ENCODE data around the gene PIEZO1. TPM values are rescaled to one million over a fixed set of nuclear protein-coding genes. Genes with fewer than 3 reads are reported as not detected.
A peak's percentile ranks its signal among the peaks of the same experiment; 100 is the strongest.

PIEZO1 gene
- total and polyA plus RNA-seq, 9 of the 15 experiments (the other 6 are each of a cell fraction or from before 2014, with no cell fraction given): 3.6 to 432 (median 131) TPM

GRCh38 chr16:88770461-88771293, 14.3 kb downstream of the PIEZO1 start (continued):
- TF ChIP-seq PURB (CRISPR knock-in tag; IDR thresholded peaks at IDR 0.05; ENCODE audit: low read depth) (no peak), SRSF9 (IDR thresholded peaks at IDR 0.05; ENCODE audit: borderline replicate concordance, low read depth, low read length) (no peak), SAP30 (IDR thresholded peaks at IDR 0.05; ENCODE audit: borderline replicate concordance, insufficient read depth, low read depth, low read length, poor library complexity, severe bottlenecking) (peak; percentile 71), ZNF165 (CRISPR knock-in tag; IDR thresholded peaks at IDR 0.05; ENCODE audit: borderline replicate concordance) (peak; percentile 84; the same call in 1 of the 2 replicates), SAFB (IDR thresholded peaks at IDR 0.05; ENCODE audit: borderline replicate concordance, low read depth, low read length) (peak; percentile 87), ZNF436 (CRISPR knock-in tag; IDR thresholded peaks at IDR 0.05) (no peak), SNAPC5 (CRISPR knock-in tag; IDR thresholded peaks at IDR 0.05) (no peak), HIVEP1 (CRISPR knock-in tag; IDR thresholded peaks at IDR 0.05) (no peak), PHF20 (IDR thresholded peaks at IDR 0.05; ENCODE audit: partially characterized antibody) (peak; percentile 32), ZBTB43 (CRISPR knock-in tag; IDR thresholded peaks at IDR 0.05) (no peak), RFX1 (IDR thresholded peaks at IDR 0.05) (no peak), ZBTB12 (CRISPR knock-in tag; IDR thresholded peaks at IDR 0.05) (no peak), GTF2F1 (IDR thresholded peaks at IDR 0.05; ENCODE audit: low read depth, low read length) (no peak), MTA1 (IDR thresholded peaks at IDR 0.05; ENCODE audit: borderline replicate concordance) (peak; percentile 83), BRD4 (IDR thresholded peaks at IDR 0.05) (0 out of 2 replicates have a peak, but pooled peaks have one; percentile 78), ZNF24 (IDR thresholded peaks at IDR 0.05) (no peak; the same call in 1 of the 2 replicates), ETV5 (CRISPR knock-in tag; IDR thresholded peaks at IDR 0.05; ENCODE audit: low read depth) (peak; percentile 83; the same call in 1 of the 2 replicates), PHB2 (IDR thresholded peaks at IDR 0.05; ENCODE audit: low read depth) (no peak), L3MBTL2 (IDR thresholded peaks at IDR 0.05) (peak; percentile 98), SP2 (IDR thresholded peaks at IDR 0.05; ENCODE audit: extremely low read depth, low read depth, low read length, poor library complexity, severe bottlenecking) (no peak), ILK (tag; IDR thresholded peaks at IDR 0.05; ENCODE audit: borderline replicate concordance, low read depth) (no peak), DLX4 (CRISPR knock-in tag; IDR thresholded peaks at IDR 0.05) (no peak), ZNF668 (CRISPR knock-in tag; IDR thresholded peaks at IDR 0.05) (no peak), ZNF57 (CRISPR knock-in tag; IDR thresholded peaks at IDR 0.05) (no peak), RAD51 (IDR thresholded peaks at IDR 0.05; ENCODE audit: borderline replicate concordance, low read depth) (peak; percentile 83), POLR2B (IDR thresholded peaks at IDR 0.05; ENCODE audit: low read depth, partially characterized antibody) (peak; percentile 80)
